HG03432 (cell line): ENCODE results near the gene BRSK2.
"Not testable (repeated sequence)": the region's sequence is repeated elsewhere in the genome, so short reads cannot be mapped to it uniquely, and the experiment has no call there.

Experiments used
- ATAC-seq: cut with Tn5 transposase; IDR thresholded peaks from one replicate; pipeline ENCODE4 v1.9.1; 2021; ENCODE audit warnings: mild to moderate bottlenecking, moderate library complexity; ENCODE audit not compliant: unreplicated experiment

BRSK2 gene

GRCh38 chr11:1433568-1433967 lies 43.8 kb downstream of the BRSK2 start:
- ATAC-seq: no peak

DNA sequence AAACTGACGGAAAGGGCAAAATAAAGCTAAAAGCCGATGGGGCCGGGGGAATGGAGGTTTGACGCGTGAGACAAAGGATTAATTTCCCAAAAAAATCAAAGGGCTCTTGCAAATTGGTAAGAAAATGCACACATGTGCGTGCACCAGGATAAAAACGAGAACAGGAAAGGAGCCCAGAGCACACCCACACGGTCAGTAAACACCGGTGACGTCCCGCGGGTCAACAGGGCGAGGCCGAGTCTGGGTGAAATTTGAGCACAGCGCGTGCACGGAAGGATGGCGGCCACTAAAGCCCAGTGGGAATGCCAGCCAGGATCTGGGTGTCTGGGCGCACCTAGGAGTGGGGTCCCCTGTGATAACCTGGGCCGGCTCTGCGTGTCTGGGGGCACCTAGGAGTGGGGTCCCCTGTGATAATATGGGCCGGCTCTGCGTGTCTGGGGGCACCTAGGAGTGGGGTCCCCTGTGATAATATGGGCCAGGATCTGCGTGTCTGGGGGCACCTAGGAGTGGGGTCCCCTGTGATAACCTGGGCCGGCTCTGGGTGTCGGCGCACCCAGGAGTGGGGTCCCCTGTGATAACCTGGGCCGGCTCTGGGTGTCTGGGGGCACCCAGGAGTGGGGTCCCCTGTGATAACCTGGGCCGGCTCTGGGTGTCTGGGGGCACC lies 44.4 kb downstream of the BRSK2 start:
- ATAC-seq: no peak

- not testable (repeated sequence) for ATAC-seq
These were observed 45.7 kb downstream of the BRSK2 start for GRCh38 chr11:1435479-1435819.

GRCh38 chr11:1435820-1436467 lies 46.2 kb downstream of the BRSK2 start:
- ATAC-seq: no peak

- no peak for ATAC-seq
These were observed 46.8 kb downstream of the BRSK2 start for GRCh38 chr11:1436468-1437039.

- no peak for ATAC-seq
These were observed 47.8 kb downstream of the BRSK2 start for GRCh38 chr11:1437500-1437899.

DNA sequence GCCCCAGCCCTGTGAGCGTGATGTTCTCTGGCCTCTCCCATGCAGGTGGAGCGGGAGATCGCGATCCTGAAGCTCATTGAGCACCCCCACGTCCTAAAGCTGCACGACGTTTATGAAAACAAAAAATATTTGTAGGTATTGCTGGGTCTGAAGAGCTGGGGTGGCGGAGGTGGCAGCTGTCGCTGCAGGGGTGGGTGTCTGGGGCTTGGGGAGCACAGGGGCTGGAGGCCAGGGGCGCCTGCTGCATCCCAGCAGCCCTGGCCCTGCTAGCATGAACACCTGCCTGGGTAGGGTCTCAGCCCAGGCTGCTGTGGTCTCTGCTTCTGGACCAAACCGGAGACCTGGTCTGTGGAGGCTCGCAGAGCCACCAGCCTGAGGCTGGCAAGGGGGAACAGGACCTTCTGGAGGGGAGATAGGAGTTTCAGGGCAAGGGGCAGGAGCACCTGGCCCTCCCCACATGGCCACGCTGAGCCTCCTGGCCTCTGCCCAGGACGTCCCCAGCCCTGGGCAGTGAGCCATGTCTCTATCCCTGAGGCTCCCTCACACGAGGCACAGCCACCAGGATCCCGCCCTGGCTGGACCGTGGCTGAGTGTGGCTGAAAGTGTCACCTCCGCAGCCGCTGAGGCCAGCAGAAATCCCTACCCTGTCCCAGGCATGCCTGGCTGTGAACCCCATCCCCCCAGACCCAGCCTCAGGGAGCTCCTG lies 48.7 kb downstream of the BRSK2 start:
- no peak for ATAC-seq

DNA sequence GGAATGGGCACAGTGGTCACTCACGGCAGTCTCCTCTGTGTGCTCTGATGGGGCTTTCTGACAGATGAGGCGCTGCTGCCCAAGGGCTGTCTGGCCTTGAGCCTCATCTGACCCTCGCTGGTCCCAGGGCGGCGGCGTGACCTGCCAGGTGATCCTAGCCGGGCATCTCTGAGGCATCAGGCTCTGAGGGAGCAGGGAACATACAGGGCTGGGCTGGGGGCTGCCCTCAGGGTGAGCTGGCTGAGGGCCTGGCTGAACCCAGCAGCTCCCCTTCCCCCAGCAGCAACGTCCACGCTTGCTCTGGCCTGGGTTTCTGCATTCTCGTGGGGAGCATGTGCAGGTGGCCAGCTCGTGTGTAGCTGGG lies 49.2 kb downstream of the BRSK2 start:
- ATAC-seq: no peak

DNA sequence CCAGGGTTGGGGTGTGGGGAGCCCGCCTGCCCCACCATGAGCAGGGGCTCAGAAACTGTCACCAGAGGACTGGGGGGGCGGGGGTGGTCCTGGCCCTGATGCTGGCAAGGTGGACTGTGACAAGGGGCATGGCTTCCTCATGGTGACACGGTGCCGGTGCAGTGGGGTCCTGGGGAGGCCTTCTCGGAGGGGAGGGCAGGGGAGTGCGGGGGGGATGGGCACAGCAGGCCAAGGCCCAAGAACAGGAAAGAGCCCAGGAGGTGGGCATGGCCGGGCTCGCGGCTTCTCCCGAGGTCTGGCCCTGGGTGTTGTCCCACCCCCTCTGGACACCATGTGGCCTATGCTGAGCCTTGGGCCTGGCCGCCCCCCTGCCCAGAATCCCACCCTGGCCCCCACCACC lies 49.6 kb downstream of the BRSK2 start:
- ATAC-seq: no peak

- no peak for ATAC-seq
These were observed 50.3 kb downstream of the BRSK2 start for GRCh38 chr11:1440066-1440465.

GRCh38 chr11:1440496-1440895 lies 50.8 kb downstream of the BRSK2 start:
- ATAC-seq: no peak

DNA sequence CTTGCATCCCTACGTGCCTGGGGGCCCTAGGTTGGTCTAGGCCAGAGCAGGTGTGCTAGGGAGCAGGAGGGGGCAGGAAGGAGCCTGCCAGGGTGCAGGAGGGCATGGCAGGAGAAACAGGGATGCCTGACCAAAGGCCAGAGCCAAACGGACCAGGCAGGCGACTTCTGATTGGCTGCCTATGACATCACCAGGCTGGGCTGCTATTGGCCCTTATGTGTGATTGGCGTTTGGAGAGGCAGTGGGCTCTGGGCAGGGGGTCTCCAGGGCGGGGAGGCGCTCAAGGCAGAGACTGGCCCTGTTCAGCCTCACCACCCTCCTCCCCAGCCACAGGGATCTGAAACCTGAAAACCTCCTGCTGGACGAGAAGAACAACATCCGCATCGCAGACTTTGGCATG lies 52.4 kb downstream of the BRSK2 start:
- no peak for ATAC-seq

DNA sequence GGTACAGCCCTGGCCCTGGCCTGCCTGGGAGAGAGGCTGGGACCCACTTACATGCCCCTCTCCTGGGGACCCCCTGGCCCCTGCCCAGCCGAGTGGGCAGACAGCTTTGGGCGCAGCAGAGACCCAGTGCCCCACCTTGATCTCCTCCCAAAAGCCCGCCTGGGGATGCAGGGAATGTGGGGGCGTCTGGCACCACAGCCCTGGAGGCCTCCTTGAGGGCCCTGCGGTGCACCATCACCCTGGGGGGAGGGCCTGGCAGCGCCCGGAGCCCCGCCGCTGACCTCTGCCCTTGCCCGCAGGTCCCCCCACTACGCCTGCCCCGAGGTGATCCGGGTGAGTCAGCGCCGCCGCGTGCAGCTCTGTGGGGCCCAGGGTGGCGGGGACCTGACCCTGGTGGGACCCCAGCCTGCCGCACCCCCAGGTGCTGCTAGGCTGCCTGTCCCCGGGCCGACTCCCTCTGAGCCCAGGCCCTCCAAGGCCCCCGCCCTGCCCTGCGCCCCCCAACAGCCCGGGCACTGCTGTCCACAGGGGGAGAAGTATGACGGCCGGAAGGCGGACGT lies 53.2 kb downstream of the BRSK2 start:
- ATAC-seq: no peak

GRCh38 chr11:1443737-1444136 lies 54.0 kb downstream of the BRSK2 start:
- ATAC-seq: no peak

DNA sequence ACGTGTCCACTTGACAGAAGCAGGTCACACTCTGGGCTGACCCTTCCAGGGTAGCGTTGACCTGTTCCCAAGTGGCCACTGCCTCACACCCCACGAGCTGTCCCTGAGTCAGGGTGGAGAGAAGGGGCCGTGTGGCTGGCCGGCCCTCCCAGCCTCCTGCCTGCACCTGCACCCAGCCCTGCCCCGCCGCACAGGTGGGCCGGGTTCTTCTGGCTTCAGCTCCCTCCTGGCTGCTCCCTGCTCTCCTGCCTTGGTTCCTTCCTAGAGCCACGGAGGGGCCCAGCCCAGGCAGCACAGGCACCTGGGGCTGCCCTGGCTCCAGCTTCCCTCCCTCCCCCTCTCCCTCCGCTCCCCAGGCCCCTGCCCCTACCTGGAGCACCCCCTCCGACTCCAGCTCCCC lies 54.6 kb downstream of the BRSK2 start:
- ATAC-seq: no peak

DNA sequence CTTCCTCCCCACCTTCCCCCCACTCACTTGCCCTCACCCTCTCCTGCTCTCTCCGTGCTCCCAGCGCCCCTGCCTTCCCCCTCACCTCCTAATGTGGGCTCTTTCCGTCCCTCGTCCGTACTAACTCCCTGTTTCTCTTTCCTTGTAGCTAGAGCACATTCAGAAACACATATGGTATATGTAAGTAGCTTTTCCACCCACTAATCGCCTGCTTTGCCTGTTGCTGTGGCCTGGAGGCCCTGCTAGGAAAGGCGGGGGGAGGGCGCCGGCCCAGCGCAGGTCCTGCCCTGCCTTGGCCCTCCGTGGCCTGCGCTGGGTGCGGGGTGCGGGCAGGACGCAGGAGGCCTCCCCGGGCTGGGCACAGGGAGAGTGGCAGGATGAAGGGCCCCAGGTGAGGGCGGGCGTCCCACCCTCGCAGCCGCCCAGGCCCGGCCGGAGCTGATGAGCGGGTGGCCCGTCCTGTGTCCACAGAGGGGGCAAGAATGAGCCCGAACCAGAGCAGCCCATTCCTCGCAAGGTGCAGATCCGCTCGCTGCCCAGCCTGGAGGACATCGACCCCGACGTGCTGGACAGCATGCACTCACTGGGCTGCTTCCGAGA lies 55.2 kb downstream of the BRSK2 start:
- ATAC-seq: no peak

GRCh38 chr11:1445741-1446445 lies 56.2 kb downstream of the BRSK2 start:
- ATAC-seq: no peak

DNA sequence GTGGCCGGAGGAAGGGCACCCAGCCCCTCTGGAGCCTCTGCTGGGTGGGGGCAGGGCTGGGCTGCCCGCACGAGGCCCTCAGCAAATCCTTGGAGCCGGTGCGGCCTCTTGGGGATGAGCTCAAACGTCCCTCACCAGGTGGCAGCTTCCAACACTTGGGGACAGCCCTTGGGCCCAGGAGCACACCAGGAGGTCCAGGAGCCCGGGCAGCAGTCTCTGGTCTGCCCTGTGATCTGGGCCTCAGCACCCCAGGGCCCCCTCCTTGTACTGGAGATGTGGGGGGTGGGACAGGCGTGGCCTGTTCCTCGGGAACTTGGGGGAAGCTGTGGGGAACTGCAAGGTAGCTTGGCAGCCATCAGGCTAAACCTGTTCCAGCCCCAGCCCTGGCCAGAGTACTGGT lies 56.9 kb downstream of the BRSK2 start:
- no peak for ATAC-seq

GRCh38 chr11:1447845-1448825 lies 58.4 kb downstream of the BRSK2 start:
- ATAC-seq: no peak

GRCh38 chr11:1448882-1449281 lies 59.1 kb downstream of the BRSK2 start:
- no peak for ATAC-seq
